HUES48 (cell line): Measurements from ENCODE around the gene TNNT2.

ENCODE experiments used
- H3K27ac ChIP-seq: one replicate; pipeline ENCODE4 v1.7.0; 2013; ENCODE audit warnings: low read depth, low read length, inconsistent platforms
- H3K27me3 ChIP-seq: 2 replicates; pipeline ENCODE4 v1.6.1; 2013; ENCODE audit warnings: mild to moderate bottlenecking, low read length; ENCODE audit not compliant: control insufficient read depth, insufficient read depth
- H3K36me3 ChIP-seq: 2 replicates; pipeline ENCODE4 v1.6.1; 2013; ENCODE audit warnings: low read length; ENCODE audit not compliant: control insufficient read depth, insufficient read depth
- H3K4me1 ChIP-seq: 2 replicates; pipeline ENCODE4 v1.6.1; 2013; ENCODE audit warnings: mild to moderate bottlenecking, low read length; ENCODE audit not compliant: control insufficient read depth, insufficient read depth
- H3K4me3 ChIP-seq: 2 replicates; pipeline ENCODE4 v1.5.1; 2013; ENCODE audit warnings: mild to moderate bottlenecking, low read depth, low read length
- H3K9ac ChIP-seq: 2 replicates; pipeline ENCODE4 v1.6.1; 2013; ENCODE audit warnings: mild to moderate bottlenecking, low read depth, low read length, moderate library complexity
- H3K9me3 ChIP-seq: 2 replicates; pipeline ENCODE4 v1.6.1; 2013; ENCODE audit warnings: low read length; ENCODE audit not compliant: control insufficient read depth, insufficient read depth

The TNNT2 gene

DNA sequence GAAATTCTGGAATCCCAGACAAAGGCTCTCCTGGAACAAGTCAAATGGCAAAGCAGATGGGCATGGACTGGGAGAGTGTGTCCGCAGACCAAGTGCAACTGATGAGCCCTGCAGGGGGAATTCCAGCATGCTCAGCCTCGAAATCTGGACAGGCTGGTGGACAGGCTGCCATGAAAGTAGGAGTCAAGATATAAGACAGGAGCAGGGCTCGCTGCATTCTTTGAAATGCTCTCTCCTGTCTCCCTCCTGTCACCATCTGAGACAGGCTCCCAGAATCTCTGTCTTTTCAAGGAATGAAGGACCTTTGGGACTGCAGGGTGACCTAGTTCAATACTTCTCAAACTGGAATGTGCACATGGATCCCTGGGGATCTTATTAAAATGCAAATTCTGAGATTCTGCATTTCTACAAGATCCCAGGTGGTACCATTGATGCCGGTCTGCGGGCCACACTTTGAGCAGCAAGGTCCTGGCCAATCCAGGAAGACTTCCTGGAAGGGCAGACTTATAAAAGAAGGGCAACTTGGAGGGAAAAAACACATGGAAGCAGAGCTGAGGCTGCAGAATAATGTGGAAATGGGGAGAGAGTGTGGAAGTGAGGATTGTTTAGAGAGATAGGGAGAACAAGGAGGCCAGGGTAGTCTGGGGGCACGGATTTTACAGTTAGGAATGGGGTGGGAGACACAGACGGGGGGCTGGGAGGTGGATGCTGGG, 29.8 kb downstream of the TNNT2 start:
- H3K27me3 ChIP-seq: no peaks in the 10 kb centered on the region; the same call in 1 of the 2 replicates
- no peaks in the 10 kb centered on the region for H3K36me3 ChIP-seq
- H3K9ac ChIP-seq: no peak overlapping the region
- H3K27ac ChIP-seq: no peak overlapping the region
- 0 out of 2 replicates have a peak overlapping the region, but pooled peaks have one; percentile 23 for H3K4me3 ChIP-seq
- no peaks in the 10 kb centered on the region for H3K9me3 ChIP-seq
- peaks cover 20% of the 10 kb centered on the region for H3K4me1 ChIP-seq

DNA sequence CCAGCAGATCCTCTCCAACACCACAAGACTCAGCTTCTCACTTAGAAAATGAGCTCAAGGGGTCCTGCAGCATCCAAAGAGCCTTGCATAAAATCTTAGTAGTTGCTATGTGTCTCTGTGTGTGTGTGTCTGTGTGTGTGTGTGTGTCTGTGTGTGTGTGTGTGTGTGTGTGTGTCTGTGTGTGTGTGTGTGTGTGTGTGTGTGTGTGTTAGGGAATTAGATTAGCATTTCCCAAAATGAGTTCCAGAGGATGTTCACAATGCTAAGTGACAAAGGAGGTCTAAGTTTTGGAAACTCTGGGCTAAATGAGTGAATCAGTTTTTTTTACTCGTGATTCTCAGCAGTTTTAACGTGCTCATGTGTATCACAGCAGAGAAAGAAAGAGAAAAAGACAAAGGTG, 30.5 kb downstream of the TNNT2 start:
- H3K4me1 ChIP-seq: peaks cover 20% of the 10 kb centered on the region

DNA sequence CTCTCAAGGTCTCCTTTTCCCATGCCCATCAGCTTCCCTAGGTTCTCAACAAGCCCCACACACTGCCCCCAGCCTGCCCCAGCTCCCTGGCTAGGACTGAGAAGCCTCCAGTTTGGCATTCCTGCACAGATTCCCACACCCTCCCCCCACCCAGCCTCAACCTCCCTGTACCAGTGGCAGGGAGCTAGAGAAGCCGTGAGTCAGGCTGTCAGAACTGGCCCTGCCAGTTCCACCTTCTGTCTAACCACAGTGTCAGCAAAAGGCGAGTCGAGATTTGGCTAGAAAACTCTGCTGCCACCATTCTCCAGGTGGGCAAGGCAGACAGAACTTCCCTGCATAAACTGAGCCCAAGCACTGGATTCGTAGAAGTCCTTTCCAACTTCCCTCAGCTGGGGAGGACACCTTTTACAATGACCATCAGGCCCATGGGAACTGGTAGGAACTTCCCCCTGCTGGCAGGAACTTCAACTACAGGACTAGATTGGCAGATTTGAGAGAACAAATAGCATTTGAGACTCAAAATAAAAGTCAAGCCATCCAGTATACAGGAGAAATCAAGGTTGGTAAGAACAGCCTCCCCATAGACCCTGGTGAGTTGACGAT, 31.0 kb downstream of the TNNT2 start:
- Histone ChIP-seq H3K27me3 (no peaks in the 10 kb centered on the region), H3K27ac (no peak overlapping the region), H3K9me3 (no peaks in the 10 kb centered on the region), H3K4me3 (no peak overlapping the region), H3K36me3 (no peaks in the 10 kb centered on the region), H3K4me1 (peaks cover 20% of the 10 kb centered on the region), H3K9ac (no peak overlapping the region)

More for the DNA sequence above, 30.5 kb downstream of the TNNT2 start:
- H3K9ac ChIP-seq: no peak overlapping the region
- no peak overlapping the region for H3K4me3 ChIP-seq
- no peak overlapping the region for H3K27ac ChIP-seq
- no peaks in the 10 kb centered on the region for H3K36me3 ChIP-seq
- no peaks in the 10 kb centered on the region for H3K9me3 ChIP-seq
- H3K27me3 ChIP-seq: no peaks in the 10 kb centered on the region; the same call in 1 of the 2 replicates

DNA sequence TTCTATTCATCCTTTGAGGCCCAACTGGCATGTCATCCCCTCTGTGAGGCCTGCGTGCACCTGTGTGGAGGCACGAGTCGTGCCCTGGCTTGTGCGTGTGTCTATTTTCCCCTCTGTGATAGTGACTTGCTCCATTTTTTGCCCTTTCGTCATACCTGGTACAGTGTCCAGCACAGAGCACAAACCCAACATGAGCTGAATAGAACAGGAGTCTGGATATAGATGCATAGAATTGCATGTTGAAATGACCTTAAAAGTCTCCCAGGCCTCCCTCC, 32.5 kb downstream of the TNNT2 start:
- no peak overlapping the region for H3K4me3 ChIP-seq
- no peaks in the 10 kb centered on the region for H3K36me3 ChIP-seq
- peaks cover 20% of the 10 kb centered on the region for H3K4me1 ChIP-seq
- H3K27ac ChIP-seq: no peak overlapping the region
- no peaks in the 10 kb centered on the region for H3K9me3 ChIP-seq
- no peaks in the 10 kb centered on the region for H3K27me3 ChIP-seq
- no peak overlapping the region for H3K9ac ChIP-seq

DNA sequence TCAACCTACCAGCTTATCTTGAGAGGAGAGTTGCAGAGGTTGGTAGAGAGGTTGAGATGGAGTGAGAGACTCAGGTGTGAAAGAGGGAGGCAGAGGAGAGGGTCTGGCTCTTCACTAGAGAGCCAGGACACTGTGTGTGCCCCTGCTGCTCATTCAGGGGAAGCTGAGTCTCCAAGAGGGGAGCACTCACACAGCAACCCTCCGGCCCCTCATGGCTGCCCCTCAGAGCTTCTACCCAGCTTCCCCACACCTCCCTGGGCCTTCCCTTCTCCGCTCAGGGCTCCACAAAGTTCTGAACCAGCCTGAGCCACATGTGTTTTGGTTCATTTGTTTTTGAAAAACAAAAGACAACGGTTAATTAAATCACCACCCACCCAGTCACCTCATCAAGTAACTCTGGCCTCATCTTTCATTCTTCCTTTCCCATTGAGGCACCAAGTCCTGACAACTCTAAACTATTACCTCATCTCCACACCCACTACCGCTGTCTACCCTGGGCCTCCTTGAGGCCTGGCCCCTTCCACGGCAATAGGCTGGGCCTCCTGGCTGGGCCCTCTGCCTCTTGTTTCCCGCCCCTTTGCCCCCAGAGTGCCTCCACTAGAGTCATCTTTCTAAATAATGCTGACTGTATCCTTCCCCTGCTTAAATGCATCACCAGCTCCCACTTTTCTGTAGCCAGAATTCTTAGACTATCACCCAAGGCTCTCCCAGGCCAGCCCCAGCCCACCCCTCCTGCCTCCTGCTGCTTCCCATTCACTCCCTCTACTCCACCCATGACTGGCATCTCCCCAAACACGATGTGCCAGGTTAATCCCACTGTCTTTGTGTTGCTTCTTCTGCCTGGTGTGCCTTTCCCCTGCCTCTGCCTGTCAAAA, 33.0 kb downstream of the TNNT2 start:
- Histone ChIP-seq H3K9ac (no peak overlapping the region), H3K27ac (no peak overlapping the region), H3K9me3 (no peaks in the 10 kb centered on the region), H3K4me1 (peaks cover 20% of the 10 kb centered on the region), H3K27me3 (no peaks in the 10 kb centered on the region), H3K36me3 (no peaks in the 10 kb centered on the region), H3K4me3 (no peak overlapping the region)

DNA sequence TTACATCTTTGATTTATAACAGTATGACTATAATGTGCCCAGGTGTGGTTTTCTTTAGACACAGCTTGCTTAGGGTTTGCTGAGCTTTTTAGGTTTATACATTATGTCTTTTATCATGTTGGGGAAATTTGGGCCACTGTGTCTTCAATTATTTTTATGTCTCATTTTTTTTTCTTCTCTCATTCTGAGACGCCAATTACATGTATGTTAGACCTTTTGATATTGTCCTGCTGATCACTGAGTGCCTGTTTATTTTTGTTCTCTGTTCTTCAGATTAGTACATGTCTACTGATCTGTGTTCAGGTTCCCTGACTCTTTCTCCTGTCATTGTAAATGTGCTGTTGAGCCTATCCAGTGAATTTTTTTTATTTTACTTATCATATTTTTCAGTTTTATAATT, 36.1 kb downstream of the TNNT2 start:
- H3K4me3 ChIP-seq: no peak overlapping the region

DNA sequence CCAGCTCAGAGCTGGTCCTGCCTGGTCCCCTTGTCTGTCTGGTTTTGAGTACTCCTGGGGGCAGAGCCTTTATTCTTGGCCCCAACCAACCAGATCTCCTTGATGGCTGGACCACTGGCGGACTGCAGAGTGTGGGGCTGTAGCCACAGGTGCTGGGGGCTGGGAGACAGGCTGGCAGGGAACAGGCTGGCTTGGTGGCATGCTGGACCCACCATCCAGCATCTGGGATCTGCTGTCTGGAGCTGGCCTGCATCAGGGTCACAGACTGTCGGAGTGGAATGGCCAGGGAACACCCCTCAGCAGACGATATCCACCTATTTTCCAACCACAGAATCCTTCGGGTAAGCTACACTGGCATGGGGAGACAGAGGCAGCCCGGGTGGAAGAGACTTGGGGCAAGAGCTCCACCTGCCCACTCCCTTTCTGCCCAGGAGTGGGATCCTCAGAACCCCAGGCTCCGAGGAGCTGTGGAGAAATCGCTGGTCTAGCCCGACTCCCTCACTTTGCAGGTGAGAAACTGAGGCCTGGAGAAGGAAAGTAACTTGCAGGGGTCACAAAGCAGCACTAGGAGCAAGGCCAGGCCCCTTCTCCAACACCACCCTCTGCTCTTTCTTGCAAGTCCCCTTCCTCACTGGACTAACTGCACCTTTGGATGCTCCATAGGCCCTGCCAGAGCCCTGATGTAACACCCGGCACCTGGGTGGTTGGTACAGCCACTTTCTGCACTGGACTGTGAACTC, 40.6 kb downstream of the TNNT2 start:
- no peaks in the 10 kb centered on the region for H3K4me1 ChIP-seq
- H3K27ac ChIP-seq: no peak overlapping the region
- no peak overlapping the region for H3K9ac ChIP-seq
- no peaks in the 10 kb centered on the region for H3K36me3 ChIP-seq
- H3K27me3 ChIP-seq: no peaks in the 10 kb centered on the region
- H3K4me3 ChIP-seq: no peak overlapping the region
- H3K9me3 ChIP-seq: no peaks in the 10 kb centered on the region

More for the DNA sequence above, 36.1 kb downstream of the TNNT2 start:
- H3K27ac ChIP-seq: no peak overlapping the region
- no peak overlapping the region for H3K9ac ChIP-seq
- H3K27me3 ChIP-seq: no peaks in the 10 kb centered on the region
- no peaks in the 10 kb centered on the region for H3K9me3 ChIP-seq
- peaks cover 1% of the 10 kb centered on the region; the same call in 1 of the 2 replicates for H3K4me1 ChIP-seq
- no peaks in the 10 kb centered on the region for H3K36me3 ChIP-seq

DNA sequence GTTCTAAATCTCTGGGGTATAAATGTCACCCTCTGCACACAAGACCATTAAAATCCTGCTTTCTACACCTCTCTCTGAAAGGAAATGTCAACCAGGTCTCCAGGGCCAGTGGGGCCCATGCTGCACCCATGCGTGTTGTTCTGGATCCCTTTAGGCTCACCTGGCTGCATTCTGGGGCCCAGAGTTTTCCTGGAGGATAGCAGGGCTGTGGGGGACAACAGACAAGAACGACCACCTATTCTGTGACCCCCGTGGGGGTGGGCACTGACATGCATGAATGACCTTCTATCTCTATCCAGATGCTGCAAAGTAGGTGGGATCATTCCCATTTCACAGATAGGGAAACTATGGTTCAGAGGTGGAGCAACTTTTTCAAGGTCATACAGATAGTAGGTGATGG, 41.6 kb downstream of the TNNT2 start:
- H3K4me1 ChIP-seq: no peaks in the 10 kb centered on the region
- no peaks in the 10 kb centered on the region for H3K27me3 ChIP-seq
- H3K36me3 ChIP-seq: no peaks in the 10 kb centered on the region
- H3K9me3 ChIP-seq: no peaks in the 10 kb centered on the region
- H3K9ac ChIP-seq: no peak overlapping the region
- no peak overlapping the region for H3K27ac ChIP-seq
- no peak overlapping the region for H3K4me3 ChIP-seq

DNA sequence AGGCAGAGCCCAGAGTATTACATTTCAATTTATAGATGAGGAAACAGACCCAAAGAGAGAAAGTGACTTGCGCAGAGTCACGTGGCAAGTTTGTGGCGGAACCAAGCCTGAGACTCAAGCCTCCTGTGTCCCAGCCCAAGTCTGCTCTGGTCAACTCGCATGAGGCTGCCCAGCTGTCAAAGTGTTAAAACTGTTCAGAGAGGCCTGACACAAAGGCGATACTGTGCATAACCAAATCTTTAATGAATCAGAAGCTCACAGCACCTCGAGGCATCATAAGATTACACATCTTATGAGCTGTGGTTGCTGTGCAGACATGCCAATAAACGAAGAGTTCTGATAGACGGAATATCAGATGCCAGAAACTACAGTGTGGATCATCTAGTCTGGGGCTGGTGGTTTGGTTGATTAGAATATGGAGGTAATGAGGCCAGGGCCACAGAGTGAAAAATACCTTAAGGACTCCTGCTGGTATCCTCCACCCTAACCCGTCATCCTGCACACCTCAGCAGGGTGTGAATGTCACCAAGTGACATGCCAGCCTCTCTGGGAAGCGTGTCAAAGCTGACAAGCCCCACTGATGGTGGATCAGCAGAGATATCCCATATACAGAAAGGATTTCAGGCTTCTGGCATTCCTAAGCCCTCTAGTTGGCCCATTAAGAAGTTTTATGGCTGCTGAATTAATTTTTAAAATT, 42.2 kb downstream of the TNNT2 start:
- Histone ChIP-seq H3K4me3 (no peak overlapping the region), H3K9me3 (no peaks in the 10 kb centered on the region), H3K27ac (no peak overlapping the region), H3K4me1 (no peaks in the 10 kb centered on the region), H3K27me3 (no peaks in the 10 kb centered on the region), H3K9ac (no peak overlapping the region), H3K36me3 (no peaks in the 10 kb centered on the region)

DNA sequence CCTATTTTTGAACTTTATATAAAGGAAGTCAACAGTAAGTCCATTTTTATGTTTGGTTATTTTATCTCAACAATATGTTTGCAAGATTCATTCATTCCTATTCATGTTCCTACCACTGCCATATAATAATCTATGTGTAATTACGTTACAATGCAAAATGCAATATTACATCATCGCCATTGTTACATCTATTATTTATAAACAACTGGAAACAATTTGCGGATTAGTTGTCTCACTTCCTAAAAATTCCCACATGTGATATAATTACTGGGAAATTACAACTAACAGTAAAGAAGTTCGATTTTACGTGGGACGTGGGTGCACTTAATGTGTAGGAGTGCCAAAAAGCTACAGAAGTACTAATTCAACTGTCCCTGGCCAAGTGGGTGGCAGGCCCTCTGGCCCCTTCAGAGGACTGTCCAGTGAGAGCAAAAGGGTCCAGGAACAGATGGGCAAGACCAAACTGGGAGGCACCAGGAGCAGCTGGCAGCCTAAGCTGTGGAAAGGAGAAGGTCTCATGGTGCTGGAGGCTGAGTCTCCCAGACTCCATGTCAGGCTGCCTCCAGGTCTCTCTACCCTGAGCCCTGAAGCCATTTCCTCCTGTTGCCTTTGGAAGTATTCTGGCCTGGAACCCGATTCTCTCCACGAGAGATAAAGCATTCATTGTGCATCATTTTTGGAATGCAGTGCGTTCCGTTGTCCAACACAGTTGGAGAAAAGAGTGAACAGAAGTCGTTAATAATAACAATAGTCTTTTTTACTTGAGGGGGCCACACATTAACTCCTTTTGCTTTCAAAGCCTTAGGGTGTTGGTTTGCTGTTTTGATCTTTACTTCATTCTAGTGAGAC, 42.9 kb downstream of the TNNT2 start:
- no peak overlapping the region for H3K9ac ChIP-seq
- no peak overlapping the region for H3K27ac ChIP-seq
- H3K27me3 ChIP-seq: no peaks in the 10 kb centered on the region
- H3K4me3 ChIP-seq: no peak overlapping the region
- H3K36me3 ChIP-seq: no peaks in the 10 kb centered on the region
- H3K9me3 ChIP-seq: no peaks in the 10 kb centered on the region
- H3K4me1 ChIP-seq: no peaks in the 10 kb centered on the region
